HL-60 (cell line): ENCODE results near the gene NPTXR.

Experiments
- DNase-seq, 2 experiments: peaks; one replicate each; pipeline ENCODE4 v3.0.0-alpha.2; 2010 to 2020; ENCODE audit warnings: low read depth in 1 of 2, low spot score in 1 of 2
- H3K27ac ChIP-seq: fragments of 250-450 bp; sonication (Bioruptor Pico); replicated peaks from 2 replicates; pipeline ENCODE4 v1.5.1; 2020; ENCODE audit warnings: mild to moderate bottlenecking, moderate library complexity
- H3K27me3 ChIP-seq: fragments of 250-450 bp; sonication (Bioruptor Pico); 2 replicates; pipeline ENCODE4 v1.5.1; 2021; ENCODE audit warnings: mild to moderate bottlenecking, moderate library complexity; ENCODE audit not compliant: insufficient read depth, poor library complexity, severe bottlenecking
- H3K4me3 ChIP-seq: replicated peaks from 2 replicates; pipeline ENCODE4 v1.5.1; 2011; ENCODE audit warnings: mild to moderate bottlenecking, control low read depth, low read length; ENCODE audit not compliant: insufficient read depth
- GABPA ChIP-seq: IDR thresholded peaks from 2 replicates; pipeline ENCODE4 v1.6.1; 2012; ENCODE audit warnings: low read depth
- POLR2AphosphoS5 ChIP-seq: IDR thresholded peaks from 2 replicates; pipeline ENCODE4 v1.6.1; 2012; ENCODE audit warnings: low read depth
- REST ChIP-seq: IDR thresholded peaks from 2 replicates; pipeline ENCODE4 v1.6.1; 2012; ENCODE audit warnings: low read depth; ENCODE audit not compliant: insufficient replicate concordance
- SPI1 ChIP-seq: IDR thresholded peaks from 2 replicates; pipeline ENCODE4 v1.6.1; 2012; ENCODE audit warnings: low read depth, mild to moderate bottlenecking, borderline replicate concordance
- TF ChIP-seq, protein P1 (sequence below): IDR thresholded peaks from one replicate; pipeline ENCODE4 v1.5.1; 2011; ENCODE audit warnings: low read length, control low read depth, inconsistent platforms; ENCODE audit not compliant: insufficient read depth

Gene NPTXR

DNA sequence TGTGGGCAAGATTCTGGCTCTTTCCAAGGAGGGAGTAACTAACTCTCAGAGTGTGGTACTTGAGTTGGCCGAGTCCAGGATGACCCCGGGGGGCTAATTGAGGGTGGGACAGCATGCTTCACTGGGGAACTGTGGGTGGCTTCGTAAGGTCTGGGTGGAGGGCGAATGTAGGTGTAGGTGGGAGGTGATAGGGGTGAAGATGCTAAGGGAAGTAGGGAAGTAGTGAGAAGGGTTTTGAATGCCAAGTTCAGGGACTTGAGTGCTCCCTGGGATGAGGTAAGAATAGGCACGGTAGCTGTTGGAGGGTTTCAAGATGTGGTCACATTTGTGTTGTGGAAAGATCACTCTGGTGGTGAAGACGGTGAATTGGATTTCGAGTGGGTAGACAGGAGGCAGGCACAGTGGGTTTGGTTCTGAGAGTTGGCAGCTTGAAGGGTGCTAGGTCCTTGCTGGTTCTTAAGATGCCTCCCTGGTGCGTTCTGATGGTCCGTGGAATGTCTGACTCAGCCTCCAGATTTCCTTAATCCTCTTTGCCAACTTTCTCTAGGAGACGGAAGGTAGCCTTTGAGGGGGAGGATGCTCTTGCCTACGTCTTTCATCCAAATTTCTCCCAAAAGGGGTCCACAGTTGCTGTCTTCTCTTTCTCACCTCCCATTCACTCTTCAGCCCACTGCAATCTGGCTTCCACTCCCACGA lies 47.4 kb downstream of the NPTXR start:
- Histone ChIP-seq H3K27me3 (no peaks in the 10 kb centered on the region), H3K27ac (no peak overlapping the region), H3K4me3 (no peak overlapping the region)
- no peak for DNase-seq
- no peak for TF ChIP-seq REST
- TF ChIP-seq POLR2AphosphoS5, result no peak
- TF ChIP-seq GABPA, result no peak
- TF ChIP-seq, protein P1, sequence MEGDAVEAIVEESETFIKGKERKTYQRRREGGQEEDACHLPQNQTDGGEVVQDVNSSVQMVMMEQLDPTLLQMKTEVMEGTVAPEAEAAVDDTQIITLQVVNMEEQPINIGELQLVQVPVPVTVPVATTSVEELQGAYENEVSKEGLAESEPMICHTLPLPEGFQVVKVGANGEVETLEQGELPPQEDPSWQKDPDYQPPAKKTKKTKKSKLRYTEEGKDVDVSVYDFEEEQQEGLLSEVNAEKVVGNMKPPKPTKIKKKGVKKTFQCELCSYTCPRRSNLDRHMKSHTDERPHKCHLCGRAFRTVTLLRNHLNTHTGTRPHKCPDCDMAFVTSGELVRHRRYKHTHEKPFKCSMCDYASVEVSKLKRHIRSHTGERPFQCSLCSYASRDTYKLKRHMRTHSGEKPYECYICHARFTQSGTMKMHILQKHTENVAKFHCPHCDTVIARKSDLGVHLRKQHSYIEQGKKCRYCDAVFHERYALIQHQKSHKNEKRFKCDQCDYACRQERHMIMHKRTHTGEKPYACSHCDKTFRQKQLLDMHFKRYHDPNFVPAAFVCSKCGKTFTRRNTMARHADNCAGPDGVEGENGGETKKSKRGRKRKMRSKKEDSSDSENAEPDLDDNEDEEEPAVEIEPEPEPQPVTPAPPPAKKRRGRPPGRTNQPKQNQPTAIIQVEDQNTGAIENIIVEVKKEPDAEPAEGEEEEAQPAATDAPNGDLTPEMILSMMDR, result no peak
- TF ChIP-seq SPI1, result no peak

DNA sequence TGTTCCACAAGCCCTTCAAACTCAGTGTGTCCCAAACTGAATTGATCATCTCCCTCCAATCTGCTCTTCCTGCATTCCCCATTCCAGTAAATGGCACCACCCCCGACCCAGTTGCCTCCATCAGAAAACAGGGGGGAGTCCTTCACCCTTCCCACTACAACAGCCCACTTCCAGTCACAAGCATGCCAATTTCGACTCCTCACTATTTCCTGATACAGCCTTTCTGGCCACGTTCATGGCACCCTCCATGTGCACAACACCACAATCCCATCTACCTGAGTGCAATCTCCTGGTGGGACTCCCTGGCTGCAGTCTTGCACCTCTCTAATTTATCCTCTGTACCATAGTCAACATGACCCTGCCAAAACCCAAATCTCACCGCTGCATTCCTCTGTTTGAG lies 48.3 kb downstream of the NPTXR start:
- Histone ChIP-seq H3K4me3 (no peak overlapping the region), H3K27ac (no peak overlapping the region), H3K27me3 (no peaks in the 10 kb centered on the region)
- DNase-seq, result no peak
- TF ChIP-seq POLR2AphosphoS5 (no peak), SPI1 (no peak), GABPA (no peak), REST (no peak)
- TF ChIP-seq, protein P1, result no peak

GRCh38 chr22:38793721-38794466 lies 49.9 kb downstream of the NPTXR start, which contains the start of gene DNAL4:
DNAL4 (minus strand) TSS chr22:38794143; CDS start chr22:38782731, 11,412 bp downstream.
- no peaks in the 10 kb centered on the region for H3K27me3 ChIP-seq
- H3K27ac ChIP-seq, result peak within 1 kb of the TSS; percentile 63
- TF ChIP-seq GABPA, result peak; percentile 89
- TF ChIP-seq POLR2AphosphoS5, result no peak
- peak; percentile 64; the same call in 1 of the 2 replicates for TF ChIP-seq SPI1
- peak; percentile 93 to 98 for DNase-seq
- H3K4me3 ChIP-seq, result peak within 1 kb of the TSS; percentile 98

GRCh38 chr22:38793317-38793716 lies 50.5 kb downstream of the NPTXR start:
- Histone ChIP-seq H3K4me3 (peak overlapping the region; percentile 98), H3K27me3 (no peaks in the 10 kb centered on the region), H3K27ac (peak overlapping the region; percentile 63)
- DNase-seq, result no peak
- TF ChIP-seq, protein P1, result no peak
- TF ChIP-seq GABPA (no peak), POLR2AphosphoS5 (no peak), SPI1 (no peak), REST (no peak)
